Esophagus muscularis mucosa (tissue), 4 donors: Measurements from ENCODE around the gene PPP2R5D. TPM values are rescaled to one million over a fixed set of nuclear protein-coding genes. Genes with fewer than 3 reads are reported as not detected.

Source experiments
- DNase-seq: peaks from one replicate; pipeline ENCODE4 v3.0.0-alpha.2; 2017; ENCODE audit errors: extremely low spot score
- H3K27ac ChIP-seq, 4 donors: fragments of 200-600 bp; sonication (generic); replicated peaks in 1 of 4; 1 replicate in 3 of 4; 2 replicates in 1 of 4; pipeline ENCODE4 v1.5.1; 2016 to 2019; ENCODE audit warnings: mild to moderate bottlenecking in 1 of 4
- H3K27me3 ChIP-seq, 4 donors: fragments of 200-600 bp; sonication (generic); one replicate each; pipeline versions ENCODE4 v1.5.1 to v1.6.0; 2016 to 2019
- H3K36me3 ChIP-seq, 4 donors: fragments of 200-600 bp; sonication (generic); one replicate each; pipeline ENCODE4 v1.5.1; 2016 to 2019
- H3K4me1 ChIP-seq, 4 donors: fragments of 200-600 bp; sonication (generic); one replicate each; pipeline ENCODE4 v1.5.1; 2016 to 2019
- H3K4me3 ChIP-seq, 4 donors: fragments of 200-600 bp; sonication (generic); 1 replicate in 2 of 4; 2 replicates in 2 of 4; pipeline ENCODE4 v1.5.1; 2016 to 2019; ENCODE audit warnings: mild to moderate bottlenecking in 4 of 4, moderate library complexity in 1 of 4
- H3K9me3 ChIP-seq, 4 donors: fragments of 200-600 bp; sonication (generic); 1 replicate in 3 of 4; 2 replicates in 1 of 4; pipeline ENCODE4 v1.5.1; 2016 to 2019
- EP300 ChIP-seq: sonication (generic); formaldehyde crosslinking; IDR thresholded peaks from one replicate; pipeline ENCODE4 v1.6.1; 2017; ENCODE audit warnings: antibody characterized with exemption
- POLR2A ChIP-seq: fragments of 450-650 bp; IDR thresholded peaks from one replicate; pipeline ENCODE4 v1.6.1; 2017; ENCODE audit warnings: antibody characterized with exemption, moderate library complexity, mild to moderate bottlenecking, low read depth
- POLR2AphosphoS5 ChIP-seq, 2 donors: sonication (generic); formaldehyde crosslinking; IDR thresholded peaks; one replicate each; pipeline ENCODE4 v1.6.1; 2017; ENCODE audit warnings: antibody characterized with exemption in 2 of 2
- WGBS: methylation state at CpG from one replicate; pipeline ENCODE4 v1.1.5; 2018; 5-methylcytosine and 5-hydroxymethylcytosine counted together
- intact Hi-C: fragments of 100-400 bp; cut with DNase I; formaldehyde crosslinking; loops from one replicate; pipeline ENCODE4 v1.15.1; 2023
- total RNA-seq, 4 donors: library from RNA; depleted of rRNA; stranded (reverse); fragments of >200 nt; gene quantifications; one replicate each; pipeline versions ENCODE4 v1.1.0 to v1.2.1, GENCODE V29; 2016
- TF ChIP-seq, protein P1 (sequence below), 3 experiments: fragments of 200-600 bp in 2 of 3; fragments of 450-650 bp in 1 of 3; sonication (generic) in 2 of 3; IDR thresholded peaks; one replicate each; pipeline ENCODE4 v1.5.1; 2017 to 2019; ENCODE audit warnings: antibody characterized with exemption in 3 of 3, mild to moderate bottlenecking in 2 of 3, moderate library complexity in 1 of 3

PPP2R5D gene
- total RNA-seq, 4 donors from 2014 or later, result 35.3 to 48.2 (median 42.4) TPM

GRCh38 chr6:43029120-43029519 lies 44.8 kb downstream of the PPP2R5D start:
- Histone ChIP-seq H3K9me3 (no peaks in the 10 kb centered on the region), H3K27me3 (no peaks in the 10 kb centered on the region), H3K4me1 (peaks cover 0 to 7% (median 1%) of the 10 kb centered on the region in 4 donors), H3K27ac (no peak overlapping the region), H3K36me3 (peaks cover 65 to 96% (median 82%) of the 10 kb centered on the region in 4 donors), H3K4me3 (no peak overlapping the region)
- TF ChIP-seq EP300 (no peak), POLR2AphosphoS5 (IDR thresholded peaks at IDR 0.05) (no peak), POLR2A (no peak)
- 90% methylated on average over 9 of the region's 9 CpGs for WGBS
- DNase-seq, result no peak
- intact Hi-C loops, result no loop called here

DNA sequence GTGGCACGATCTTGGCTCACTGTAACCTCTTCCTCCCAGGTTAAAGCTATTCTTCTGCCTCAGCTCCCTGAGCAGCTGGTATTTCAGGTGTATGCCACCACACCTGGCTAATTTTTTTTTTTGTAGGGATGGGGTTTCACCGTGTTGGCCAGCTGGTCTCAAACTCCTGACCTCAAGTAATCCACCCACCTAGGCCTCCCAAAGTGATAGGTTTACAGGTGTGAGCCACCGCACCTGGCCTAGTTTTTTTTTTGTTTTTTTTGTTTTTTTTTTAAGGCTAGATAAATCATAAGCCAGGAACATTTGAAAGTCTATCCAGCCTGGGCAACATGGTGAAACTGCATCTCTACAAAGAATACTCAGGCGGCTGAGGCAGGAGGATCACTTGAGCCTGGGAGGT lies 48.0 kb downstream of the PPP2R5D start:
- WGBS, result 96% methylated on average over 4 of the region's 4 CpGs
- no peak for DNase-seq
- H3K27me3 ChIP-seq, result no peaks in the 10 kb centered on the region
- peaks cover 41 to 98% (median 74%) of the 10 kb centered on the region in 4 donors for H3K36me3 ChIP-seq
- no peak overlapping the region for H3K27ac ChIP-seq
- H3K4me3 ChIP-seq, result no peak overlapping the region
- TF ChIP-seq EP300, result no peak
- no peak for TF ChIP-seq POLR2A
- TF ChIP-seq, protein P1, sequence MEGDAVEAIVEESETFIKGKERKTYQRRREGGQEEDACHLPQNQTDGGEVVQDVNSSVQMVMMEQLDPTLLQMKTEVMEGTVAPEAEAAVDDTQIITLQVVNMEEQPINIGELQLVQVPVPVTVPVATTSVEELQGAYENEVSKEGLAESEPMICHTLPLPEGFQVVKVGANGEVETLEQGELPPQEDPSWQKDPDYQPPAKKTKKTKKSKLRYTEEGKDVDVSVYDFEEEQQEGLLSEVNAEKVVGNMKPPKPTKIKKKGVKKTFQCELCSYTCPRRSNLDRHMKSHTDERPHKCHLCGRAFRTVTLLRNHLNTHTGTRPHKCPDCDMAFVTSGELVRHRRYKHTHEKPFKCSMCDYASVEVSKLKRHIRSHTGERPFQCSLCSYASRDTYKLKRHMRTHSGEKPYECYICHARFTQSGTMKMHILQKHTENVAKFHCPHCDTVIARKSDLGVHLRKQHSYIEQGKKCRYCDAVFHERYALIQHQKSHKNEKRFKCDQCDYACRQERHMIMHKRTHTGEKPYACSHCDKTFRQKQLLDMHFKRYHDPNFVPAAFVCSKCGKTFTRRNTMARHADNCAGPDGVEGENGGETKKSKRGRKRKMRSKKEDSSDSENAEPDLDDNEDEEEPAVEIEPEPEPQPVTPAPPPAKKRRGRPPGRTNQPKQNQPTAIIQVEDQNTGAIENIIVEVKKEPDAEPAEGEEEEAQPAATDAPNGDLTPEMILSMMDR (IDR thresholded peaks at IDR 0.05), result no peak
- TF ChIP-seq POLR2AphosphoS5 (IDR thresholded peaks at IDR 0.05), result no peak
- intact Hi-C loops, result no loop called here
- H3K4me1 ChIP-seq, result peaks cover 9 to 12% (median 10%) of the 10 kb centered on the region in 4 donors
- H3K9me3 ChIP-seq, result no peaks in the 10 kb centered on the region

- no peak overlapping the region for H3K27ac ChIP-seq
- no peaks in the 10 kb centered on the region for H3K27me3 ChIP-seq
- H3K9me3 ChIP-seq, result no peaks in the 10 kb centered on the region
- H3K4me1 ChIP-seq, result peaks cover 9 to 12% (median 10%) of the 10 kb centered on the region in 4 donors
- no peak overlapping the region for H3K4me3 ChIP-seq
- no peak for DNase-seq
- TF ChIP-seq EP300, result no peak
- no peak for TF ChIP-seq POLR2AphosphoS5 (IDR thresholded peaks at IDR 0.05)
- TF ChIP-seq, protein P1 (IDR thresholded peaks at IDR 0.05), result no peak
- no peak for TF ChIP-seq POLR2A
- intact Hi-C loops, result no loop called here
- WGBS, result 97% methylated on average over 2 of the region's 2 CpGs
- H3K36me3 ChIP-seq, result peaks cover 34 to 98% (median 73%) of the 10 kb centered on the region in 4 donors
These were observed 49.3 kb downstream of the PPP2R5D start for GRCh38 chr6:43033496-43034189.

GRCh38 chr6:43034190-43034525 lies 49.8 kb downstream of the PPP2R5D start:
- no peak for DNase-seq
- WGBS, result 83% methylated on average over 2 of the region's 2 CpGs
- Histone ChIP-seq H3K27me3 (no peaks in the 10 kb centered on the region), H3K4me3 (no peak overlapping the region), H3K9me3 (no peaks in the 10 kb centered on the region), H3K27ac (no peak overlapping the region), H3K36me3 (peaks cover 33 to 98% (median 73%) of the 10 kb centered on the region in 4 donors), H3K4me1 (peaks cover 9 to 12% (median 10%) of the 10 kb centered on the region in 4 donors)
- TF ChIP-seq POLR2AphosphoS5 (IDR thresholded peaks at IDR 0.05) (no peak), EP300 (no peak), POLR2A (no peak)
- intact Hi-C loops, result no loop called here

GRCh38 chr6:43035495-43036194 lies 51.3 kb downstream of the PPP2R5D start:
- TF ChIP-seq POLR2A, result no peak
- TF ChIP-seq EP300, result no peak
- no peak for TF ChIP-seq POLR2AphosphoS5 (IDR thresholded peaks at IDR 0.05)
- TF ChIP-seq, protein P1 (IDR thresholded peaks at IDR 0.05), result no peak
- no peaks in the 10 kb centered on the region for H3K27me3 ChIP-seq
- 60% methylated on average over 4 of the region's 4 CpGs for WGBS
- no peak for DNase-seq
- H3K4me3 ChIP-seq, result no peak overlapping the region
- H3K9me3 ChIP-seq, result no peaks in the 10 kb centered on the region
- intact Hi-C loops, result no loop called here
- H3K27ac ChIP-seq, result peak overlapping the region in 2 of 4 donors; percentile 7 to 18
- peaks cover 9 to 12% (median 10%) of the 10 kb centered on the region in 4 donors for H3K4me1 ChIP-seq
- H3K36me3 ChIP-seq, result peaks cover 18 to 96% (median 71%) of the 10 kb centered on the region in 4 donors
